Prostate gland (tissue), 2 donors: ENCODE measurements around the gene RDH14. TPM values are rescaled to one million over a fixed set of nuclear protein-coding genes. Genes with fewer than 3 reads are reported as not detected.
A peak's percentile ranks its signal among the peaks of the same experiment; 100 is the strongest.

Experiments used
- DNase-seq: peaks from one replicate; pipeline ENCODE4 v3.0.0-alpha.2; 2019; ENCODE audit warnings: low spot score
- H3K27ac ChIP-seq, 2 donors: fragments of 200-600 bp; sonication (generic); 2 replicates each; pipeline ENCODE4 v1.5.1; 2017 to 2019
- H3K27me3 ChIP-seq: fragments of 200-600 bp; sonication (generic); replicated peaks from 2 replicates; pipeline ENCODE4 v1.5.1; 2019; ENCODE audit not compliant: insufficient read depth
- H3K36me3 ChIP-seq, 2 donors: fragments of 200-600 bp; sonication (generic); 1 replicate in 1 of 2; 2 replicates in 1 of 2; pipeline versions ENCODE4 v1.5.1 to v1.8.1; 2017 to 2019
- H3K4me1 ChIP-seq: fragments of 200-600 bp; sonication (generic); replicated peaks from 2 replicates; pipeline ENCODE4 v1.5.1; 2019
- H3K4me3 ChIP-seq, 2 donors: fragments of 200-600 bp; sonication (generic); 2 replicates each; pipeline ENCODE4 v1.5.1; 2017 to 2019
- H3K9me3 ChIP-seq: fragments of 200-600 bp; sonication (generic); 2 replicates; pipeline ENCODE4 v1.5.1; 2017
- CTCF ChIP-seq, 4 experiments: fragments of 200-600 bp in 2 of 4; fragments of 450-650 bp in 2 of 4; sonication (generic) in 2 of 4; IDR thresholded peaks; 1 replicate in 3 of 4; 2 replicates in 1 of 4; pipeline ENCODE4 v1.5.1; 2016 to 2019; ENCODE audit warnings: antibody characterized with exemption in 4 of 4, mild to moderate bottlenecking in 2 of 4, moderate library complexity in 2 of 4
- POLR2A ChIP-seq: fragments of 450-650 bp; IDR thresholded peaks from one replicate; pipeline ENCODE4 v1.6.1; 2016; ENCODE audit warnings: antibody characterized with exemption, mild to moderate bottlenecking
- POLR2AphosphoS5 ChIP-seq: sonication (generic); formaldehyde crosslinking; IDR thresholded peaks from one replicate; pipeline ENCODE4 v1.6.1; 2017; ENCODE audit warnings: antibody characterized with exemption
- WGBS: methylation state at CpG from one replicate; pipeline ENCODE4 v1.1.5; 2018; 5-methylcytosine and 5-hydroxymethylcytosine counted together
- intact Hi-C: fragments of 100-400 bp; cut with DNase I; formaldehyde crosslinking; loops from one replicate; pipeline ENCODE4 v1.14.2; 2022
- total RNA-seq, 2 donors: library from RNA; depleted of rRNA; stranded (reverse); fragments of >200 nt; gene quantifications; one replicate each; pipeline ENCODE4 v1.1.0, GENCODE V29; 2016

RDH14 gene
- total RNA-seq, 2 donors from 2014 or later: 29.5 to 42.5 TPM

GRCh38 chr2:18559531-18560030 is 872 bp downstream of the RDH14 start:
- H3K27ac ChIP-seq: peak overlapping the region; percentile 95 to 96
- H3K4me3 ChIP-seq: peak overlapping the region; percentile 73 to 90
- H3K4me1 ChIP-seq: peaks cover 2% of the 10 kb centered on the region
- TF ChIP-seq POLR2AphosphoS5 (no peak), POLR2A (no peak), CTCF (IDR thresholded peaks at IDR 0.05) (no peak)
- under 1% methylated on average over 11 of the region's 11 CpGs for WGBS
- H3K9me3 ChIP-seq: no peaks in the 10 kb centered on the region
- peak; percentile 6 for DNase-seq
- H3K36me3 ChIP-seq: no peaks in the 10 kb centered on the region
- no peaks in the 10 kb centered on the region for H3K27me3 ChIP-seq
- intact Hi-C loops: no loop called here

- TF ChIP-seq POLR2AphosphoS5 (no peak), POLR2A (no peak), CTCF (IDR thresholded peaks at IDR 0.05) (no peak)
- intact Hi-C loops: no loop called here
- no peaks in the 10 kb centered on the region for H3K9me3 ChIP-seq
- H3K36me3 ChIP-seq: no peaks in the 10 kb centered on the region
- H3K4me3 ChIP-seq: no peak overlapping the region
- peaks cover 2% of the 10 kb centered on the region for H3K4me1 ChIP-seq
- no peak for DNase-seq
- H3K27ac ChIP-seq: no peak overlapping the region
- no peaks in the 10 kb centered on the region for H3K27me3 ChIP-seq
- 35% methylated on average over 1 of the region's 1 CpG for WGBS
These were observed 2.0 kb downstream of the RDH14 start for GRCh38 chr2:18558458-18558857.

DNA sequence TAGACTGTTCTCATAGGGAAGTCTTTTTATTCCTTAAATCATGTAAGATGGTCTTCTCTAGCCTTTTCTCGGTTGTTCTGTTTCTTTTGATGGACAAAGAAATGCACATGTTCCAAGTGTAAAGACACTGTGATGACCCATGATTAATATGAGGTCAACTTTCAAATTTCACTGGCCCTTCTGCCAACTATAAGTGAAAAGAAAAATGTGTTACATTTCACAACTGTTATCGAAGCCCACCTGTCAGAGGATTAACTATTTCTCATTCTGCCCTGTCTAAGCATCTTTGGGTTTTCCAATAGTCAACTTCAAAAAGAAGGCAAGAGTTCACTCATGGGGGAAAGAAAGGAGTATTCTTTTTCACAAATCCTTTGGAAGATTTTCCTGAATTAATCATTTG is 3.3 kb downstream of the RDH14 start:
- TF ChIP-seq POLR2A (no peak), CTCF (IDR thresholded peaks at IDR 0.05) (no peak), POLR2AphosphoS5 (no peak)
- no peaks in the 10 kb centered on the region for H3K36me3 ChIP-seq
- H3K9me3 ChIP-seq: no peaks in the 10 kb centered on the region
- WGBS: 55% methylated on average over 2 of the region's 2 CpGs
- no peak overlapping the region for H3K27ac ChIP-seq
- peaks cover 2% of the 10 kb centered on the region for H3K4me1 ChIP-seq
- no peak for DNase-seq
- H3K27me3 ChIP-seq: no peaks in the 10 kb centered on the region
- intact Hi-C loops: no loop called here
- H3K4me3 ChIP-seq: no peak overlapping the region

DNA sequence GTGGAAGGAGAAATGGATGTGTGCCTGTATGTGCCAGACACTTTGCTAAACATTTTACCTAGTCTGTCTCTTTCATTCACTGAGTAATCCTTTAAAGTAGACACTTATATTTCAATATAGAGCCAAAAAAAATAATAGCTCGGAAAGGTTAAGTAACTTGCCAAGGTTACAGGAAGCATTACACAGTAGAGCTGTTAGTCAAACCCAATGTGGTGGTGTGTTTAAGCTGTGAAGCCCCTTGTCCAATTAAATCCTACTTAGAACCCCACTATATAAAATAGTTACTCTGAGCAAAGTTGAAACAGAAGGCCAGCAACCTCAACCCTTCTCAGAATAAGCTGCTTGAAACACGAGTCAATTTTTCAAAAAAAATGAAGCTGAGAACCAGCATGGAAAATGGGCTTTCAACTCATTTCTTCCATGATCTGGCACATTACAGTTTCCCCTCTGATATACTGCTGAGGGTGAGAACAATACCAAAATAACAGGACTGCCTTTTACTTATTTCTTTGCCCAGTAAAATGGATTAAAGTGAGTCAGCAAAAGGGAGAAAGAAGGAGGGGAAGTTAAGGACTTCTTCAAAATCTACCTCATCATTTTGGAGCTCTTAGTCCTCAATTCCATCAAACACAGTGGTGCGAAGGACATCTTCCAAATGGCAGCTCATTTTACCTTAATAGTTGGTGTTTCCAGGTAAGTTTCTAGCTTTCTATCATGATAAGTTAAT is 7.9 kb downstream of the RDH14 start:
- 68% methylated on average over 3 of the region's 3 CpGs for WGBS
- no peak overlapping the region for H3K27ac ChIP-seq
- TF ChIP-seq POLR2AphosphoS5 (no peak), CTCF (IDR thresholded peaks at IDR 0.05) (no peak), POLR2A (no peak)
- DNase-seq: no peak
- no peak overlapping the region for H3K4me3 ChIP-seq
- peaks cover 2% of the 10 kb centered on the region for H3K4me1 ChIP-seq
- no peaks in the 10 kb centered on the region for H3K36me3 ChIP-seq
- H3K9me3 ChIP-seq: no peaks in the 10 kb centered on the region
- intact Hi-C loops: no loop called here
- H3K27me3 ChIP-seq: no peaks in the 10 kb centered on the region

DNA sequence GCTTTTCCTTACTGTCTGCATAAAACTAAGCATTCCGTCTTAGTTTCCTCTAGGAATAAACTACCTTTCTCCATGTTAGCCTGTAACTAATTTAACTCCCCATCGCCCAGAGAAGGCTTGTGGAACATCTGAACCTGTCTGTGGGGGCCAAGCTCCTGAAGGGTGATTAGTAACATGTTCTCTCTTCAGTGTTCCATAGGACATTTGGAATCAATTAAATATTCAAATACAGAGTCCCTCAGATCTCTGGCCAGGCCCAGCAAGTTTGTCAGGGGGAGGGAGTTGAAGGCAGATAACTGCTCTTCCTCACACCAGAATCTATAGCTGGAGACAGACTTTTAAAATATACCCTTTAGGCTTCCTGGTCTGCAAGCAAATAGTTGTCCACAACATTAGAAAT is 8.8 kb downstream of the RDH14 start:
- Histone ChIP-seq H3K4me1 (peaks cover 2% of the 10 kb centered on the region), H3K9me3 (no peaks in the 10 kb centered on the region), H3K4me3 (no peak overlapping the region), H3K36me3 (no peaks in the 10 kb centered on the region), H3K27ac (no peak overlapping the region), H3K27me3 (no peaks in the 10 kb centered on the region)
- DNase-seq: no peak
- no peak for TF ChIP-seq POLR2A
- TF ChIP-seq CTCF (IDR thresholded peaks at IDR 0.05): no peak
- no peak for TF ChIP-seq POLR2AphosphoS5
- intact Hi-C loops: no loop called here
- 72% methylated on average over 2 of the region's 2 CpGs for WGBS
